Measurements from ENCODE around the gene KPNA2. TPM values are rescaled to one million over a fixed set of nuclear protein-coding genes. Genes with fewer than 3 reads are reported as not detected.

KPNA2 gene
- total and polyA plus RNA-seq, 9 of the 15 experiments (the other 6 are each of a cell fraction or from before 2014, with no cell fraction given) = 132 to 984 (median 241) TPM

DNA sequence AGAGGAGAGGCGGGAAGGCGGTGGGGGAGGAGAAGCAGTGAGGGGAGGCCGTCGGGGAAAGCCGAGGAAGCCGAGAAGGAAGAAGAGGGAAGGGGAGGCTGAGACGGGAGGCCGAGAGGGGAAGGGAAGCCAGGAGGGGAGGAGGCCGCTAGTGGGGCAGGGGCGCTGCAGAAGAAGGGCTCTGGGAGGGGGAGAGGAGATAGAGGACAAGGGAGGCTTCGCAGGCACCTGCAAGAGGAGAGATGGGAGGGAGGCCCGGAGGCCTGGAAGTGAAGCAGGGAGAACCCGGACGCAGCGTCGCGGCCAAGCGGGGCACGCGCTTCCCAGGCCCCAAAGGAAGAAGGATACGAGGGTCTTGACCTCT, 41.6 kb upstream of the KPNA2 start (continued):
- TF ChIP-seq, protein P1, sequence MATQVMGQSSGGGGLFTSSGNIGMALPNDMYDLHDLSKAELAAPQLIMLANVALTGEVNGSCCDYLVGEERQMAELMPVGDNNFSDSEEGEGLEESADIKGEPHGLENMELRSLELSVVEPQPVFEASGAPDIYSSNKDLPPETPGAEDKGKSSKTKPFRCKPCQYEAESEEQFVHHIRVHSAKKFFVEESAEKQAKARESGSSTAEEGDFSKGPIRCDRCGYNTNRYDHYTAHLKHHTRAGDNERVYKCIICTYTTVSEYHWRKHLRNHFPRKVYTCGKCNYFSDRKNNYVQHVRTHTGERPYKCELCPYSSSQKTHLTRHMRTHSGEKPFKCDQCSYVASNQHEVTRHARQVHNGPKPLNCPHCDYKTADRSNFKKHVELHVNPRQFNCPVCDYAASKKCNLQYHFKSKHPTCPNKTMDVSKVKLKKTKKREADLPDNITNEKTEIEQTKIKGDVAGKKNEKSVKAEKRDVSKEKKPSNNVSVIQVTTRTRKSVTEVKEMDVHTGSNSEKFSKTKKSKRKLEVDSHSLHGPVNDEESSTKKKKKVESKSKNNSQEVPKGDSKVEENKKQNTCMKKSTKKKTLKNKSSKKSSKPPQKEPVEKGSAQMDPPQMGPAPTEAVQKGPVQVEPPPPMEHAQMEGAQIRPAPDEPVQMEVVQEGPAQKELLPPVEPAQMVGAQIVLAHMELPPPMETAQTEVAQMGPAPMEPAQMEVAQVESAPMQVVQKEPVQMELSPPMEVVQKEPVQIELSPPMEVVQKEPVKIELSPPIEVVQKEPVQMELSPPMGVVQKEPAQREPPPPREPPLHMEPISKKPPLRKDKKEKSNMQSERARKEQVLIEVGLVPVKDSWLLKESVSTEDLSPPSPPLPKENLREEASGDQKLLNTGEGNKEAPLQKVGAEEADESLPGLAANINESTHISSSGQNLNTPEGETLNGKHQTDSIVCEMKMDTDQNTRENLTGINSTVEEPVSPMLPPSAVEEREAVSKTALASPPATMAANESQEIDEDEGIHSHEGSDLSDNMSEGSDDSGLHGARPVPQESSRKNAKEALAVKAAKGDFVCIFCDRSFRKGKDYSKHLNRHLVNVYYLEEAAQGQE (IDR thresholded peaks at IDR 0.05; ENCODE audit: borderline replicate concordance) = no peak
- TF ChIP-seq, protein P1 (CRISPR knock-in tag; IDR thresholded peaks at IDR 0.05; ENCODE audit: low read depth) = peak; percentile 59; the same call in 1 of the 2 replicates
- TF ChIP-seq NFATC3 (IDR thresholded peaks at IDR 0.05) (0 out of 2 replicates have a peak, but pooled peaks have one; percentile 53), LARP7 (IDR thresholded peaks at IDR 0.05) (peak; percentile 97), GATAD2A (IDR thresholded peaks at IDR 0.05) (0 out of 2 replicates have a peak, but pooled peaks have one; percentile 25), MIER1 (IDR thresholded peaks at IDR 0.05; ENCODE audit: low read depth) (peak; percentile 61; the same call in 1 of the 2 replicates), ELF2 (CRISPR knock-in tag; IDR thresholded peaks at IDR 0.05) (0 out of 2 replicates have a peak, but pooled peaks have one; percentile 21), ZBTB7A (IDR thresholded peaks at IDR 0.05; ENCODE audit: borderline replicate concordance, control insufficient read depth, low read depth, low read length) (0 out of 2 replicates have a peak, but pooled peaks have one; percentile 8), POLR2G (IDR thresholded peaks at IDR 0.05; ENCODE audit: low read depth, low read length) (no peak), SREBF2 (CRISPR knock-in tag; IDR thresholded peaks at IDR 0.05) (no peak), RNF2 (IDR thresholded peaks at IDR 0.05) (no peak), PTBP1 (IDR thresholded peaks at IDR 0.05; ENCODE audit: low read depth, low read length) (no peak), HMBOX1 (IDR thresholded peaks at IDR 0.05) (no peak), POLR2B (IDR thresholded peaks at IDR 0.05; ENCODE audit: low read depth, partially characterized antibody) (peak; percentile 85), ZEB2 (IDR thresholded peaks at IDR 0.05) (0 out of 2 replicates have a peak, but pooled peaks have one; percentile 22)
- TF ChIP-seq, protein P2, sequence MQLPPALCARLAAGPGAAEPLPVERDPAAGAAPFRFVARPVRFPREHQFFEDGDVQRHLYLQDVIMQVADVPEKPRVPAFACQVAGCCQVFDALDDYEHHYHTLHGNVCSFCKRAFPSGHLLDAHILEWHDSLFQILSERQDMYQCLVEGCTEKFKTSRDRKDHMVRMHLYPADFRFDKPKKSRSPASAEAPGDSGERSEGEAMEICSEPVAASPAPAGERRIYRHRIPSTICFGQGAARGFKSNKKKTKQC (CRISPR knock-in tag; IDR thresholded peaks at IDR 0.05) = peak; percentile 71

Measured in K562 (cell line).